Right kidney (tissue), 1 donor: ENCODE results near the gene CMIP.

Source experiments
- DNase-seq: peaks from one replicate; pipeline ENCODE4 v3.0.0-alpha.2; 2016

Gene CMIP

DNA sequence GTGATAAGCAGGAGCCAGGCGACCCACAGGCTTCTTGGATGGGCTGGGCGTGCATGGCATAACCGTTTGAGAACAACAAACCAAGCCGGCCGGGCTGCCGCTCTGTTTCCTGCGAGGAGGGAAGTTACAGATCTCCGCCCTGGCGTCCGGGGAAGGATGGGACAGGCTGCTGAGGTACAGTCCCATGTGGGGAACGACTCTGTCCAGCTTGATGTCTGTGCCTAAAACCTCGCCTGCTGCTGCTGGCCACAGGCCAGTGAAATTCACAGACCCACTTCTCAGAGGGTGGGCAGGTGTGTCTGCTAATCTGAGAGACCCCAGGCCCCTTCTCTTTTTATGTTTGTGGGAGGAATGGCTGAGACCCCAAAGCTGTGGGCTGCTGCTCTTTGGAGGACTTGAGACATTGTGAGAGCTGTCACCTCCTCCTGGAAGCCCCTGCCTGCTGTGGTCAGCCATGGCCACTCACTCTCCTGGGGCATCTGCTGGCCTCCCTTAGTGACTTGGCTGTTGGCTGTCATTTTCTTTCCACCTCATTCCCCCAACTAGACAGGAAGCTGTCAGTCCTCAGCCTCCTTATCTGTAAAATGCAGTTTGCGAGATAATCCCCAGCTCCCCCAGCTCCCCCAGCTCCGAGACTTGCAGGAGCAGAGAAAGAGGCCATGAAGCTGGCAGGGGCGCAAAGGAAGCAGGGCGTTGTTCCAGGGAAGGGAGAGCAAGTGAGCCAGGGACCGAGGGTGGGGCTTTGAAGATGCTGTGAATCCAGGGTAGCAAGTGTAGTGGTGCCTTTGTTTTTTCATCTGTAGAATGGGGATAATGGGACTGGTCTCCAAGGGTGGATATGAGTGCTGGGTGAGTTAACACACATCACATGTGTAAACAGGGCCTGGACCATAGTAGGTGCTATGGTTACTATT, 51.0 kb downstream of the CMIP start:
- DNase-seq = no peak

DNA sequence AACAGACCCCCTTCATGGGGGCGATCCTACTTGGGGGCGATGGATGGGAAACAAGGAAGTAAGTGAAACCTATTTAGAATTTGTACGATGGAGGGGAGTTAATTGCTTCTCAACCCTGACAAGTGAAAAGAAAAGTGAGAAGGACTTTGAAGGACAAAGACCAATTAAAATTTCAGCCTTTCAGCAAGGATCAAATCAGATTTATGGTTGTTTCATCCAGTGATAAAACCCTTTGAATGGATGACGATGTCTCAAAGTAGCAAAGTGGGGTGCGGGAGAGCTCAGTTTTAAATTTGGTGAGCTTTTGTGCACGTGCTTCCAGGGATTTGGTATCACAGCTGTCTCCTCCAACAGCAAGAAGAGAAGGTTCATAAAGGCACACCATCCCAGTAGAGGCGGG, 51.7 kb downstream of the CMIP start:
- no peak for DNase-seq

DNA sequence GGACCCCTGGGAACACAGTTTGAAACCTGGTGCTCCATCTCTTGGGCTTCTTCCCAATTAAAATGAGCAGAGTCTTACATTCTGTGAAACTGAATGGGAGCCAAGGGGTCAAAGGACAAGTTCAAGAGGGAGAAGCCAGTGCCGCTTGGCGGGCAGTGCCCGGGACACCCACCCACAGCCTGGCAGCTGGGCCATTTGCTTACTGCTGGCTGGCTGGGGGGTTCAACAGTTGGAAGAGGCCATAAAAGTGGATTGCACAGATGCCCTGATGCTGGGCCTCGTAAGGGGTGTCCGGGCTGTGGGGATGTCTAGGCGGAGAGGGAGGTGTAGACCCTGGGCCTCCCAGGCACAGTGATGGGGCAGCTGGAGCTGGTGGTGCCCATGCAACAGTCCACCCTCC, 52.1 kb downstream of the CMIP start:
- no peak for DNase-seq

DNA sequence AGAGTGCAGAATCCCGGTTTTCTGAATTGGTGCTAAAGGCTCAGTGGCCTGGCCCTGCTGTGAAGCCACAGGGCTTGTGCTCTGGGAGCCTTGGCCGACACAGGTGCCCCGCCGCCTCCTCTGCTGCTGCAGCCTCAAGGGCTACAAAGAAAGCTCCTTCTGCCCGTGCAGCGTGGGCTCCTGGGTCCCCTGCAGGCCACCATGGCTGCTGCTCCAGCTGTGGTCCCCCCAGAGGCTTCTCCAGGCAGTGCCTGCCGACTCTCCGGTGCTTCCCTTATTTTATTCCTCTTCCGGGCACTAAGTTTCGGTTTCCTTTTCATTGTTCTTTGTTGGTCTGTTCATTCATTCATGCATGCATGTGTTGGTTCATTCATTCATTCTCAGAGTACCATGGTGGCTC, 53.1 kb downstream of the CMIP start:
- no peak for DNase-seq

DNA sequence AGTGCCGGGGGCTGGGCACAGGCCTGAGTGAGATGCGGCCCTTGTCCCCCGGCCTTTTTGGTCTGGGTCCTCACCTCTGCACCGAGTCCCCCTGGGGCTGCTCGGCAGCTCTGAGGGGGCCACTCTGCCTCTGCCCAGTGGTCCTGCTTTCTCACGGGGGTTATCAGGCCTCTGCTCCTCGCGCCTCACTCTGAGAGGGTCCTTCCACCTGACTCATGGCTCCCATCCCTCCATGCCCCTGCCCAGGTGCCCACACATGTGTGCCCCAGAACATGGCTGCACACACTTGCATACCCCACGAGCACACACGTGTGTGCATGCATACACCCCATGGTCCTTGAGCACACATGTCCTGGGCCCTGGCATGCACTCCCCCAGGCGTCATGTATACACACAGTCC, 53.7 kb downstream of the CMIP start:
- DNase-seq = no peak

DNA sequence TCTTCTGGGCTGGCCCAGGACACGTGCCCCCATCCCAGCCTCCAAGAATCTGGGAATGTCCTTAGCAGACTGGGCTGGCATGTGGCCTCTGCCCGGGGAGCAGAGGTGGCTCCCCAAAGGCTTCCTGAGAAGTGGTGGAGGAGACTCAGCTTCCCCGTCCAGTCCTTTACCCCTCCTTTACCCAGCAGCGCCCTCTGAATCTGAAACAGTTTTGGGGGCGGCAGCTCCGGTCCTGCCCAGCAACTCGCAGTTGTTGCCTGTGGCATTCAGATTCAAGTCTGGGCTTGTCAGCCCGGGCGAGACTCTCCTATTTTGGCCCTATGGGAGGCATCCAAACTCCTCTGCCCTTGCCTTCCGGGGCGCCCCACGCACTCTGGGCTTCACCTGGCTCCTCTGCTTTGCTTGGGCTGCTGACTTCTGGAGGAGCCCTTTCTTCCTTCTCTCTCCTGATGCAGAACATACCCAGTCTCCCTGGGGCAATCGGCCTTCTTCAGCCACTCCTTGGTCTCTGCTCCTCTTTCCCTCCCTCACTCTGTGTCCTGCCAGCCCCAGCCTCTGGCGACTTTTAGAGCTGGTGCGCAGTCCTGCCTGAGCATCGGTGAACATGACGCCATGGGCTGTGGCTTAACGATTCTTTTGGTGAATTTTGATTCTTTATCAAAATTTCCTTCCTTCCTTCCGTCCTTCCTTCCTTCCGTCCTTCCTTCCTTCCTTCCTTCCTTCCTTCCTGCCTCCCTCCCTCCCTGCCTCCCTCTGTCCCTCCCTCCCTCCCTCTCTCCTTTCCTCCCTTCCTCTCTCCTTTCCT, 55.2 kb downstream of the CMIP start:
- no peak for DNase-seq

DNA sequence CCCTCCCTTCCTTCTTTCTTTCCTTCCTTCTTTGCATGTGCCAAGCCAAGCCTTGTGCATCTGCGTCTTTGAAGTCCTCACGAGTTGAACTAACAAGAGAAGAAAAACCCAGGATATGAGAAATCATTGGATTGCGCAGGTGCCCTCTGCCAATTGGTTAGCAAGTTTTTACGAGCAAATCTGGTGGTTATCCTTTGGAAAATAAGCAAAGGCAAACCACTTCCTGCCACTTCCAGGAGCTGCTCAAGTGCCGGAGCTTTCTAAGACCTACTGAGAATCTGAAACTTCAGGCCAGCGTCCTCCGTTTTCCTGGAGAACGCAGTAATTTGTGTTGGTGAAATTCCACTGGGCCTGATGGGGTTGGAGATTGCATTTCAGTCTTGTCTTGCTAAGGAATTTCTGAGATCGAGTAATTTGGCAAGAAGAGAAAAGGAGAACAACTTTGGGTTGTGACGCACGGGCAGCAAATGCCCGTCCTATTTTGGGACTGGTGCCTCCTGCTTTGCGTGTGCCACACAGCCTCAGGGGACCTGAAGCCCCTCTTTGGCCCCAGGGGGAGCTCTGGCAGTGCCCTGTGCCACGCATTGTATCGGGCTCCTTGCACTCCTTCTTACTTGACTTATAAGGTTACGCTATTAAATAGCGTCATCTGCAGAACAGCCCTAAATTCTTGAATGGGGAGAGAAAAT, 56.4 kb downstream of the CMIP start:
- no peak for DNase-seq

DNA sequence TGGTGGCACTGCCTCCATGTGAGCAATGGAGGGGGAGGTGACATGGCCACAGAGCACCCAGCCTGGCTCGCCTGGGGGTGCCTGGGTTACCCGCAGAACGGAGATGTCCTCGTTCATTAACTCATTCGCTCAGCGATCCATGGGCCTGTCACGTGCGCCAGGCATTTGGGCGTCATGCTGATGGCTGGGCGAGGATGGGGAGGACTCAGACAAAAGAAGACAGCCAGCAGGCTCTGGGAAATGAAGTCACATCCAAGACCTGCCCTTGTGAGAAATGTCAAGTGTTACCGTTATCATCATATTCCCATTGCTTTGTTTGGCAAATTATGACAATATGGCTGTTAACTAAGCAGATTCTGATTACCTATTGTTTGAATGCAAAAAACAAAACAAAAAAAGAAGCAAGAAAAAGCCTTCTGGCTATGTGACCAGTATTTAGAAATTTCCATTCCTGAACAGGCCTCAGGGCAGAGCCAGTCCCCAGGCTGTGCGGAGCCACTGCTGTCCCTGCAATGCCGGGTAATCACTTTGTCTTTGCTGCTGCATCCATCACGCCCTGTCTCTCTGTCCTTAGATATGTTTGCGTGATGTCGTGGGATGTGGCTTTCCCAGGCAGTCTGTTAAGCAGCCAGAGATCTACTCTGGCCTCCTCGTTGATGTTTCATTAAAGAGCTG, 57.9 kb downstream of the CMIP start:
- DNase-seq = no peak

DNA sequence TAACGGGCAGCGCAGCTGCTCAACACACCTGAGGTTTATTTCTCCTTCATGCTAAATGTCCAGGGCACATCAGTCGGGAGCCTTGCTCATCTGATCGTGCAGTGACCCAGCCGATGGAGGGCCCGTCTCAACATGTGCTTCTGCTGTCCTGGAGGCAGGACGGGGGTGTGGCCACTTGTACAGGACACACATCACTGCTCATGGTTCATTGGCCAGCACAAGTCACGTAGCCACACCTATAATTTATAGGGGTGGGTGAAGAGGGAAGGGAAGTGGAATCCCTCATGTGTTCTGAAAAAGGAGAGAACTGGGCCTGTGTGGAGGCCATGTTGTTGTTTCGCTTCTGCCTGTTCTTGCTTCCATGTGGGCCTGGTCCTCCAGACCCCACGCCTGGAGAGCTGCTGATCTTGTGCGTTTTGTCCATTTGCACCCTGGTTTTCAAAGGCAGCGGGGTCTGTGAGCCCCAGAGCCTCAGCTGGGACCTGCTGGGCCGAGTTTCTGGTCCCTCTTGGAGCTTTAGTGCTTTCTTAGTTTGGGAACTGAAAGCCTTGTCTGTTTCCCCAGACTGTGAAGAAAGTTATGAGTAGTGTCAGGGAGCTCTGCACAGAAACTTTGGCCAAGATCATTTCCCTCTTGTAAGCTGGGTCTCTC, 60.5 kb downstream of the CMIP start:
- DNase-seq = no peak

DNA sequence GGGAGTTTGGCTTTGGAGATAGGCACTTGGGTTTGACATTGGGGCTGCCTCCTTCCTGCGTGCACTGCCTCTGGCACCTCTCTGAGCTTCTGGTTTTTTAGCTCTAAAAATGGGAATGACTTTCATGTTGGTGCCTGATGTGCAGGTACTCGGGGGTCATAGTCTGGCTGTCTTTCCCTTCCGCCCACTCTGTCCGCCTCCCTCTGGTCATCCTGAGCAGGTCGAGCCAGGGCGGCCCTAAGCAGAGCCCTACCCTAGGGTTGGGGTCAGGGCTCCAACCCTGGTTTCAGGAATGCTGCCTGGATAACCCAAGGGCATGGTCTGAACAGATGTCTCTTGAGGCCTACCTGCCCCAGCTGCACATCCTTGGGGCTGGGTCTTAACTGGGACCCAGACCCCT, 64.8 kb downstream of the CMIP start:
- no peak for DNase-seq

DNA sequence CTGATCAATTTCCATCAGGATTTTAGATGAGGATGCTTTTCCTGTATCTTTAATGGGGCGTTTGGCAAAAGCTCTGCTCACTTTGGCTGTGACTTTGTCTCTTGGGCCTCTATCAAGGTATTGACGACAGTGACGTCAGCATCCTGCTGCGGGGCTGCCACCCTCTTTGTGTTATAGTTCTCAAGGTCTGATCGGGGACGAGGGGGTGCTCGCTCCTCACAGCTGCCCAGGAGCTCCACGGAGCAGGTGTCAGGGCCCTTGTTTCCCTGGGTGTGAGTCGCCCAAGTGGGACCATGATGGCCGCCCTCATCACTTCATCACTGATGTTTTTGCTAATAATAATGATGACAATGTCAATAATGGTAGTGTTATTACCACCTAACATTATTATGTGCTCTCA, 65.4 kb downstream of the CMIP start:
- no peak for DNase-seq

DNA sequence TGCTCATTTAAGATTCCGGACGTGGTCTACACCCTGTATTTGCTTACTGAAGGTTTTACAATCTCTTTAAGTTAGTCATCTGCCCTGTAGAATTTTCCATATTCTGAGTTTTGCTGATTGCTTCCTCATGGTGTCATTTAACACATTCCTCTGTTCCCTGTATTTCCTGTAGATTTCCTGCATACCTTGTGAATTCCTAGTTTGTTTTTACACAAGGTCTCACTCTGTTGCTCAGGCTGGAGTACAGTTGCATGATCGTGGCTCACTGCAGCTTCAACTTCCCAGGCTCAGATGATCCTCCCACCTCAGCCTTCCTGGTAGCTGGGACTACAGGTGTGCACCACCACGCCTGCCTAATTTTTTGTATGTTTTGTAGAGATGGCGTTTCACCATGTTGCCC, 66.8 kb downstream of the CMIP start:
- DNase-seq = no peak

DNA sequence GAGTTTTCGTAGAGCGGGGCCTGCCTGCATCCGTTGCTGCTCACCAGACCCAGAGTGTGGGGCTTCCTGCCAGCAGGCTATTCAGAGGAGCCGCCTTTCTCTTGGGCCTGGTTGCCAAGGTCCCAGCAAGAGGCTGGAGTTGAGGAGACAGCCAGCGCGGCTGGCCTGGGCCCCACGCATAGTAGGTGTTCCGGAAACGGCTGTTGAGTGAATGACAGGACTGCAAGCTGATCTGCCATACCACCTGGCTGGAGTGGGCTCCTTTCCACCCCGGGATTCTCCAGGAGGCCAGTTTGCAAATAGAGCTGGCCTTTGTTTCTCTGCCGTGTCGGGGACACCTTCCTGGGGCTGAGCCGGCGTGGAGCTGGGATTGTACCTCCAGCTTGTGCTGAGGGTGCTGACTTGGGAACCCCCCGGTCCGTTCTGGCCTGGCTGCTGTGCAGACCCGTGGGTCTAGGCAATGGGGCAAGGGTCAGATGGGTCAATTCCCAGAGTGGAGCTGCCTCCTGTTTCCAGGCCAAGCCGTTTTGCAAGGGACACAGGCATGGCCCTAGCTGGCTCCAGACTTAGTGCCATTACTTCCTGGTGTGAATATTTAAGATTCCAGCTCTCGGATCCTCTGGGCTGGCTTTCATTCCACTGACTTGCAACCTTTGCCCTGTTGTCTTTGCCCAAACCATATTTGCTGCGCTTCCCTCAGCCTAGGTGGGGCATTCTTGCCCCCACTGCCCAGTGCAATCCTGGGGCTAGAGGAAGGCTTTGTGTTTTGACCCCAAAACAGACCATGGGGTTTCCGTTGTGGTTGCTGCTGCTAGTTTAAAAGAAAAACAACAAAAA, 68.8 kb downstream of the CMIP start:
- no peak for DNase-seq

DNA sequence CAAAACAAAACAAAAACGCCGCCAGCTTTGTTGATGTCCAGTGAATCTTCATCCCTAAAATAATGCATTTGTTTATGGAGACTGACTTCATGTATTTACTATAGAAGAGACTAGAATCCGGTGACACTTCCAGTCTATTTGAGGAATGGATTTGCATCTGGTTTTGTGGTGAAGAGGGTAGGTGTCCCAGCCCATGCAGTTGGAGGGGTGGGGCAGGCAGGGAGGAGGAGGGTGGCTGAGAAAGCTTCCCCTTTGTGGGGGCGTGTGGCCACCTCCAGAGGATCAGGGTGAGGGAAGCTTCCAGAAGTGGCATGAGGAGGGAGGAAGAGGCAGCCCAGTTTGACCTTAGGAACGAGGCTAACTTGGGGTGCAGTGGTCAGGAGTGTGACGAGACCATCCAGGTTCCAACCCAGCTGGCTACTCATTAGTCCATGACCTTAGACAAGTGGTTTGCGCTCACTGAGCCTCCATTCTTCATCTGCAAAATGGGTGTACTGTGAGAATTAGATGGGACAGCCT, 69.5 kb downstream of the CMIP start:
- no peak for DNase-seq

DNA sequence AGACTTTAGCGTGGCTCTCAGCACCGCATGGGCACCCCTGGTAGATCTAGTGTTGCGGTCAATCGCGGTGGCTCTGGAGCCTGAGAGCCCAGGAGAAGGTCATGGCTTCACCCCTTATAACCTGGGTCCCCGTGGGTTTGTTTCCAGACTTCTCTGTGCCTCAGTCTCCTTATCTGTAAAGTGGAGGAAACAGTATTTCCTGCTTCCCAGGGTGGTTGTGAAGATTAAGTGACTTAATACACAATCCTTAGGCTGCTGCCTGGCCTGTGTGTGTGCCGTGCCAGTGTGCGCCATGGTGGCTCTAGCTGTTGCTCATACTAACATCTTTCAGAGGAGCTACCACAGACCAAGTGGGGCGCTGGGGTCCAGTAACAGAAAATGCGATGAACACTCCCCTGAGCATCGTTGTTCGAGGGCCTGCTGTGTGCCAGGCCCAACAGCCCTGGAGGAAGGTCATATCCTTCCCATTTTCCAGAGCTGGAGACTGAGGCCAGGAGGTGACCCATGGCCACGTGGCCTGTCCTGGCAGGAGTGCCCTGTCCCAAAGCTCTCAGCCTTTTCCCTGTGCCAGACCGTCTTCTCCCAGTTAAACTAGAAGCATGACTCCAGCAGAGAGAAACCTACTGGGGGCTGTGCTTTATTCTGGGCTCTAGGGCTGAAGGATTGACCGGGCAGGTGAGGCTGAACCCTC, 70.1 kb downstream of the CMIP start:
- no peak for DNase-seq

DNA sequence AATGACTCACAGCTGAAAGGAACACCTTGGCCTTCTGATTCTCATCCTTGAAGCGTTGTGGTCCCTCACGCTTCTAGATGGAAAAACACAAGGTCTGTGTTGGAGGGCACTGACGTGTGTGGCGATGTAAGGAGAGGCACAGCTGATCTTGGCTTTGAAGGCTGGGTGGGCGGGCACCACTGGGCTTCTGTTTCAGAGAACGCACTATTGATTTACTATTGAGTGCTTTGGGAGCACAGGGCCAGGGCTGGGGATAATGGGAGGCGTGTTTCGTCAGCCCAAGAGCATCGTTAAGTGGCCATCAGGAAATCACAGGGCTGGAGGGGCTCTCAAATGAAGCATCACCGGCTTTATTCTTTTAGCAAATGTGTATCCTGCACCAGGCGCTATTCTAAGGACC, 70.7 kb downstream of the CMIP start:
- no peak for DNase-seq

DNA sequence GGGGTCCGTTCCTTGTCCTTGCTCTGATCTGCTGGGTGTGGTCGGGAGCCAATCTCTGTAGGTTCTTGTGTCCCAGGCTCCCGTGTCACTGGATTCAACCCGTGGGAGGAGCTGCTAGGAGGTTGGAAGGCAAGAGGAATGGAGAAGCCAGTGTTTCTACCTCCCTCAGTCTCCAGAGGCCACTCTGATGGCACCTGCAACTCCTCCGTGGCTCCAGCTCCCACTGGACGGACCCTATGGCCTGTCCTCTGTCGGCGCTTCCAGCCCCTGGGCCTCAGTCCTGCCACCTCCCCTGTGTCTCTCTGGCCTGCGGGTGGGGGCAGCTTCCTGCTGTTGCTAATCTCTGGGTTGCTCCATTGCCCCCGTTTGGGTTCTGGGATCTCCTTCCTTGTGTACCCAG, 71.1 kb downstream of the CMIP start:
- no peak for DNase-seq

DNA sequence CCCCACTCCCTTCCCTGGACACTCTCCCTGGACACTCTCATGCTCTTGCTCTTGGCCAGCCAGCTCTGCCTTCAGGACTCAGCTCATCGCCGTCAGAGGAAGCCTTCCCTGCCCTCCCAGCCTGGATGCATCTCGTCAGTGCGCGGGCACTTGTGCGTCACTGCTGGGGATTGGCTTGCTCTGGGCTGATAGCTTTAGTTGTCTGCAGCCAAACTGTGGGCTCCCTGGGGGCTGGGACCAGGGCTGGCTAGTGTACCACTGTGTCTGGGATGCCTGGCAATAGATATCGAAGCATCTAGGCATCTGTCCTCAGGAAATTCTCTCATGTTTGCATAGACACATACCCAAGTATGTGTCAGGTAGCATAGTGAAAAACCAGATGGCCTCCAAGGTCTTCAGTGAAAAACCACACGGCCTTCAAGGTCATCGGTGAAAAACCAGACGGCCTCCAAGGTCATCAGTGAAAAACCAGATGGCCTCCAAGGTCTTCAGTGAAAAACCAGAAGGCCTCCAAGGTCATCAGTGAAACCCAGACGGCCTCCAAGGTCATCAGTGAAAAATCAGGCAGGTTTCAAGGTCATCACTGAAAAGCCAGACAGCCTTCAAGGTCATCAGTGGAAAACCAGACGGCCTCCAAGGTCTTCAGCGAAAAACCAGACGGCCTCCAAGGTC, 72.0 kb downstream of the CMIP start:
- DNase-seq = no peak

DNA sequence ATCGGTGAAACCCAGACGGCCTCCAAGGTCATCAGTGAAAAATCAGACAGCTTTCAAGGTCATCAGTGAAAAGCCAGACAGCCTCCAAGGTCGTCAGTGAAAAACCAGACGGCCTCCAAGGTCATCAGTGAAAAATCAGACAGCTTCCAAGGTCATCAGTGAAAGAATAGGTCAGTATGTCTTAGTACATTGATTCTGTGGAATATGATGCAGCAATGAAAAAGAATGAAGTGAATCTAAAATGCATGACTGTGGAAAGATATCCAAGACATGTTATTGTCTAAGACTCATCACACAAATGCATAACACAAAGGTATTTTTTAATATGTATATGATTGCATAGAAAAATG, 72.5 kb downstream of the CMIP start:
- DNase-seq = no peak
